Measurements from ENCODE around the gene MCIDAS.

MCIDAS gene

GRCh38 chr5:55226934-55227663 is at the start of gene MCIDAS:
Gene MCIDAS (minus strand): TSS chr5:55227315. CDS start chr5:55227138, 177 bp downstream.
- DNase-seq, result peak in 1 of 14 donors; percentile 5

GRCh38 chr5:55276771-55277170 is 49.7 kb upstream of the MCIDAS start:
- DNase-seq, result no peak

- DNase-seq, result no peak
These were observed 31.2 kb upstream of the MCIDAS start for GRCh38 chr5:55258339-55258738.

GRCh38 chr5:55254802-55255201 is 27.7 kb upstream of the MCIDAS start:
- DNase-seq, result no peak

- DNase-seq, result no peak
These were observed 22.9 kb upstream of the MCIDAS start for GRCh38 chr5:55250064-55250463.

GRCh38 chr5:55241746-55242145 is 14.6 kb upstream of the MCIDAS start:
- no peak for DNase-seq

- DNase-seq, result no peak
These were observed 9.7 kb upstream of the MCIDAS start for GRCh38 chr5:55236800-55237199.

- DNase-seq, result peak in 1 of 14 donors; percentile 65
These were observed 7.1 kb upstream of the MCIDAS start for GRCh38 chr5:55234121-55234700.

GRCh38 chr5:55232985-55233928 is 6.1 kb upstream of the MCIDAS start, which contains the start of gene CCNO:
Gene CCNO (minus strand): TSS chr5:55233608. CDS start chr5:55233523, 85 bp downstream.
- DNase-seq, result peak in 3 of 14 donors; percentile 16 to 79 (median 38)

- peak in 1 of 14 donors; percentile 50 for DNase-seq
These were observed 5.3 kb upstream of the MCIDAS start for GRCh38 chr5:55232271-55232984.

GRCh38 chr5:55231919-55232270 is 4.8 kb upstream of the MCIDAS start:
- DNase-seq, result no peak

GRCh38 chr5:55231029-55231918 is 4.2 kb upstream of the MCIDAS start:
- DNase-seq, result peak in 1 of 14 donors; percentile 14

- no peak for DNase-seq
These were observed 3.0 kb upstream of the MCIDAS start for GRCh38 chr5:55230086-55230629.

GRCh38 chr5:55227664-55228430 is 732 bp upstream of the MCIDAS start:
- no peak for DNase-seq

- DNase-seq, result peak in 1 of 14 donors; percentile 7
These were observed 835 bp downstream of the MCIDAS start for GRCh38 chr5:55226027-55226933.

- no peak for DNase-seq
These were observed 1.8 kb downstream of the MCIDAS start for GRCh38 chr5:55225346-55225745.

- DNase-seq, result no peak
These were observed 3.3 kb downstream of the MCIDAS start for GRCh38 chr5:55223812-55224240.

GRCh38 chr5:55222985-55223811 is 3.9 kb downstream of the MCIDAS start:
- DNase-seq, result no peak
